HG03025 (cell line): ENCODE measurements around the gene LRRC37A2.
A peak's percentile ranks its signal among the peaks of the same experiment; 100 is the strongest.
"Not testable (repeated sequence)": the region's sequence is repeated elsewhere in the genome, so short reads cannot be mapped to it uniquely, and the experiment has no call there.

Source experiments
- ATAC-seq: cut with Tn5 transposase; IDR thresholded peaks from one replicate; pipeline ENCODE4 v1.9.1; 2021; ENCODE audit warnings: mild to moderate bottlenecking, moderate library complexity; ENCODE audit not compliant: unreplicated experiment, low FRiP score

Gene LRRC37A2

GRCh38 chr17:46512168-46512567 lies at the start of gene LRRC37A2:
Gene LRRC37A2, plus strand, starts transcription at chr17:46512468. Its CDS starts 245 bp downstream, at chr17:46512713.
- ATAC-seq, result not testable (repeated sequence)

GRCh38 chr17:46467618-46468017 lies 44.6 kb upstream of the LRRC37A2 start:
- not testable (repeated sequence) for ATAC-seq

GRCh38 chr17:46474489-46474888 lies 37.8 kb upstream of the LRRC37A2 start:
- not testable (repeated sequence) for ATAC-seq

- ATAC-seq, result not testable (repeated sequence)
These were observed 36.7 kb upstream of the LRRC37A2 start for GRCh38 chr17:46475583-46475982.

- not testable (repeated sequence) for ATAC-seq
These were observed 33.4 kb upstream of the LRRC37A2 start for GRCh38 chr17:46478823-46479222.

- not testable (repeated sequence) for ATAC-seq
These were observed 31.0 kb upstream of the LRRC37A2 start for GRCh38 chr17:46481310-46481709.

- ATAC-seq, result not testable (repeated sequence)
These were observed 20.2 kb upstream of the LRRC37A2 start for GRCh38 chr17:46492021-46492420.

GRCh38 chr17:46499437-46500139 lies 12.7 kb upstream of the LRRC37A2 start:
- ATAC-seq, result not testable (repeated sequence)

- not testable (repeated sequence) for ATAC-seq
These were observed 6.4 kb upstream of the LRRC37A2 start for GRCh38 chr17:46505896-46506295.

- ATAC-seq, result not testable (repeated sequence)
These were observed 22.4 kb downstream of the LRRC37A2 start for GRCh38 chr17:46534716-46535115.

- ATAC-seq, result not testable (repeated sequence)
These were observed 36.3 kb downstream of the LRRC37A2 start for GRCh38 chr17:46548607-46549006.

- not testable (repeated sequence) for ATAC-seq
These were observed 46.9 kb downstream of the LRRC37A2 start for GRCh38 chr17:46559155-46559554.

- ATAC-seq, result not testable (repeated sequence)
These were observed 47.8 kb downstream of the LRRC37A2 start for GRCh38 chr17:46560048-46560447.

GRCh38 chr17:46566284-46566683 lies 54.0 kb downstream of the LRRC37A2 start:
- ATAC-seq, result not testable (repeated sequence)

- ATAC-seq, result not testable (repeated sequence)
These were observed 54.7 kb downstream of the LRRC37A2 start for GRCh38 chr17:46566980-46567379.

- not testable (repeated sequence) for ATAC-seq
These were observed 59.5 kb downstream of the LRRC37A2 start for GRCh38 chr17:46571796-46572195.

- ATAC-seq, result peak; percentile 75
These were observed 67.1 kb downstream of the LRRC37A2 start, which contains the start of gene ARL17A for GRCh38 chr17:46579083-46580075. Gene ARL17A, minus strand, starts transcription at chr17:46579691. Its CDS starts 3,369 bp downstream, at chr17:46576322.

- not testable (repeated sequence) for ATAC-seq
These were observed 67.8 kb downstream of the LRRC37A2 start for GRCh38 chr17:46580082-46580481.

GRCh38 chr17:46585444-46585843 lies 73.2 kb downstream of the LRRC37A2 start:
- not testable (repeated sequence) for ATAC-seq

GRCh38 chr17:46590157-46591146 lies 78.2 kb downstream of the LRRC37A2 start, which contains the start of gene NSF:
Gene NSF, plus strand, starts transcription at chr17:46590669. Its CDS starts 107 bp downstream, at chr17:46590776.
- peak; percentile 78 for ATAC-seq
